WTC11 (cell line): ENCODE results near the gene GPATCH2. TPM values are rescaled to one million over a fixed set of nuclear protein-coding genes. Genes with fewer than 3 reads are reported as not detected.

Source experiments
- ATAC-seq: fragments of 200-7000 bp; cut with Tn5 transposase; 2 replicates; pipeline ENCODE4 v1.10.0; 2021; ENCODE audit warnings: mild to moderate bottlenecking, moderate library complexity
- CTCF ChIA-PET: fragments of 300-600 bp; sonication (Branson Sonifier 250); formaldehyde crosslinking; loops from one replicate; lab custom pipeline; 2021; ENCODE audit warnings: antibody characterized with exemption; lab: Charles Lee
- POLR2A ChIA-PET: fragments of 350-600 bp; sonication (Branson Sonifier 250); formaldehyde crosslinking; loops from one replicate; lab custom pipeline; 2021; ENCODE audit warnings: antibody characterized with exemption; lab: Charles Lee
- DNase-seq: peaks from one replicate; pipeline ENCODE4 v3.0.0; 2021; ENCODE audit warnings: low spot score
- H3K27ac Mint-ChIP-seq: 2 replicates; pipeline ENCODE4 v1.8.0; 2021; ENCODE audit warnings: mixed read lengths
- H3K27me3 Mint-ChIP-seq: 2 replicates; pipeline ENCODE4 v1.8.0; 2021; ENCODE audit warnings: low read depth, mild to moderate bottlenecking, moderate library complexity, mixed read lengths
- H3K36me3 Mint-ChIP-seq: 2 replicates; pipeline ENCODE4 v1.8.0; 2021; ENCODE audit warnings: mixed read lengths
- H3K4me1 Mint-ChIP-seq: 2 replicates; pipeline ENCODE4 v1.8.0; 2022; ENCODE audit warnings: mixed read lengths
- H3K4me3 Mint-ChIP-seq: 2 replicates; pipeline ENCODE4 v1.8.0; 2021; ENCODE audit warnings: mild to moderate bottlenecking, moderate library complexity, mixed read lengths
- H3K9me3 Mint-ChIP-seq: 2 replicates; pipeline ENCODE4 v1.8.0; 2021; ENCODE audit warnings: mixed read lengths
- ATF3 ChIP-seq: sonication (generic); formaldehyde crosslinking; conservative IDR thresholded peaks from 2 replicates; pipeline ENCODE4 v1.8.1; 2022; ENCODE audit warnings: mild to moderate bottlenecking, missing genetic modification reagents
- CREB1 ChIP-seq: sonication (generic); formaldehyde crosslinking; IDR thresholded peaks from 2 replicates; pipeline ENCODE4 v1.8.0; 2023; ENCODE audit warnings: mild to moderate bottlenecking, missing genetic modification reagents
- CREM ChIP-seq: sonication (generic); formaldehyde crosslinking; IDR thresholded peaks from 2 replicates; pipeline ENCODE4 v1.8.1; 2022; ENCODE audit warnings: mild to moderate bottlenecking, missing genetic modification reagents, moderate library complexity
- GABPB1 ChIP-seq: sonication (generic); formaldehyde crosslinking; IDR thresholded peaks from 2 replicates; pipeline ENCODE4 v1.8.1; 2023; ENCODE audit warnings: mild to moderate bottlenecking, missing genetic modification reagents
- GTF2I ChIP-seq: fragments of 250-450 bp; sonication (Bioruptor Pico); conservative IDR thresholded peaks from 2 replicates; pipeline ENCODE4 v1.4.0; 2021; ENCODE audit warnings: mild to moderate bottlenecking
- PREB ChIP-seq: sonication (generic); formaldehyde crosslinking; IDR thresholded peaks from 2 replicates; pipeline ENCODE4 v1.8.1; 2022; ENCODE audit warnings: mild to moderate bottlenecking, missing genetic modification reagents, moderate library complexity, borderline replicate concordance
- RELA ChIP-seq: sonication (generic); formaldehyde crosslinking; IDR thresholded peaks from 2 replicates; pipeline ENCODE4 v1.8.1; 2022; ENCODE audit warnings: missing genetic modification reagents, mild to moderate bottlenecking, borderline replicate concordance
- SMAD3 ChIP-seq: sonication (generic); formaldehyde crosslinking; IDR thresholded peaks from 2 replicates; pipeline ENCODE4 v1.8.0; 2022; ENCODE audit warnings: missing genetic modification reagents, mild to moderate bottlenecking, borderline replicate concordance
- ZNF281 ChIP-seq: sonication (generic); formaldehyde crosslinking; IDR thresholded peaks from 2 replicates; pipeline ENCODE4 v1.8.0; 2023; ENCODE audit warnings: mild to moderate bottlenecking, missing genetic modification reagents
- ZNF396 ChIP-seq: fragments of 250-450 bp; sonication (Bioruptor Pico); IDR thresholded peaks from 2 replicates; pipeline ENCODE4 v1.8.0; 2021; ENCODE audit warnings: mild to moderate bottlenecking, moderate library complexity, borderline replicate concordance
- ZNF423 ChIP-seq: fragments of 250-450 bp; sonication (Bioruptor Pico); IDR thresholded peaks from 2 replicates; pipeline ENCODE4 v2.1.2; 2022; ENCODE audit warnings: mild to moderate bottlenecking, moderate library complexity
- total RNA-seq: library from RNA; stranded (reverse); gene quantifications from 3 replicates; pipeline ENCODE4 v1.2.3, GENCODE V29; 2021
- TF ChIP-seq, protein P1 (sequence below): sonication (generic); formaldehyde crosslinking; IDR thresholded peaks from 2 replicates; pipeline ENCODE4 v1.8.1; 2023; ENCODE audit warnings: mild to moderate bottlenecking, missing genetic modification reagents, moderate library complexity
- TF ChIP-seq, protein P2 (sequence below): sonication (generic); formaldehyde crosslinking; IDR thresholded peaks from 2 replicates; pipeline ENCODE4 v1.8.1; 2022; ENCODE audit warnings: missing genetic modification reagents, borderline replicate concordance
- TF ChIP-seq, protein P3 (sequence below): fragments of 250-450 bp; sonication (Bioruptor Pico); IDR thresholded peaks from 2 replicates; pipeline ENCODE4 v1.9.0; 2021; ENCODE audit warnings: moderate library complexity, mild to moderate bottlenecking, inconsistent platforms, borderline replicate concordance
- TF ChIP-seq, protein P4 (sequence below): sonication (generic); formaldehyde crosslinking; IDR thresholded peaks from 2 replicates; pipeline ENCODE4 v1.8.0; 2022; ENCODE audit warnings: missing genetic modification reagents
- TF ChIP-seq, protein P5 (sequence below): sonication (generic); formaldehyde crosslinking; IDR thresholded peaks from 2 replicates; pipeline ENCODE4 v1.8.1; 2023; ENCODE audit warnings: mild to moderate bottlenecking, missing genetic modification reagents

Gene GPATCH2
- total RNA-seq, 1 experiment from 2014 or later, result 11.5 TPM

DNA sequence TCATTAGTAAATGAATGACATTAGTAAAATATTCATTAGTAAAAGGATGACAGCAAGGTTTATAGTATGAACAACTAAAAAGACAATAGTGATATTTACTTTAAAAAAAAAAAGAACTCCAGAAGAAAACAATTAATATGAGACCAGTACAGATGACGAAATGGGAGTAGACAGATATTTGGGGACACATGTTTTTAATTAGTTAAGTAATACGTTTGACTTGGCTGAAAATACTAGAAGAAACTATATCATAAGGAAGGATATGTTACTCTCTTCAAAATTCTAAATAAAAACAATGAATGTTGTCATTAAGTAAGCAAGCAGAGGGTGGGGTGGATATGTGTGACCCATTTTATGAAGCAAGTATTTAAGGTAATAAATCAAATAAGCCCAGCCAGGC is 61.9 kb downstream of the GPATCH2 start:
- no peaks in the 10 kb centered on the region for H3K9me3 Mint-ChIP-seq
- CTCF ChIA-PET, result no interaction called here

DNA sequence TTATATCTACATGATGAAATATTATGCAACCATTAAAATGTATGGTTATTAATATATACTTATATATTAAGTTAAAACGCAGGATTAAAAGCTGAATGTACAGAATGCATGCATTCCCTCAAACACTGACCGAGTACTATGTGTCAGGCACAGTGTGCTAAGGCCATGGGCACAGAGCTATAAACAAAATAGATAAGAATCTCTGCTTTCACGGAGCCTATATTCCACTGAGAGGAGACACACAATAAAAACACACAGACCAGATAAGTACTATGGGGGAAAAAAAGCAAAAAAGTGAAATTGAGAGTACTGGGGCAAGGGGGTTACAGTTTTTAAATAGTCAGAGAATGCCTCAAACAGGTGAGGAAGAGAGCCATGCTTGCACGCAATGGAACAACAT is 62.7 kb downstream of the GPATCH2 start:
- ChIA-PET CTCF (no interaction called here), POLR2A (no interaction called here)
- no peaks in the 10 kb centered on the region for H3K9me3 Mint-ChIP-seq
- H3K4me3 Mint-ChIP-seq, result no peak overlapping the region
- no peak for ATAC-seq
- H3K27ac Mint-ChIP-seq, result no peak overlapping the region
- peaks cover 9% of the 10 kb centered on the region for H3K4me1 Mint-ChIP-seq
- DNase-seq, result no peak
- H3K27me3 Mint-ChIP-seq, result no peaks in the 10 kb centered on the region
- H3K36me3 Mint-ChIP-seq, result no peaks in the 10 kb centered on the region
- TF ChIP-seq RELA, result no peak
- TF ChIP-seq, protein P1, sequence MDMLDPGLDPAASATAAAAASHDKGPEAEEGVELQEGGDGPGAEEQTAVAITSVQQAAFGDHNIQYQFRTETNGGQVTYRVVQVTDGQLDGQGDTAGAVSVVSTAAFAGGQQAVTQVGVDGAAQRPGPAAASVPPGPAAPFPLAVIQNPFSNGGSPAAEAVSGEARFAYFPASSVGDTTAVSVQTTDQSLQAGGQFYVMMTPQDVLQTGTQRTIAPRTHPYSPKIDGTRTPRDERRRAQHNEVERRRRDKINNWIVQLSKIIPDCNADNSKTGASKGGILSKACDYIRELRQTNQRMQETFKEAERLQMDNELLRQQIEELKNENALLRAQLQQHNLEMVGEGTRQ (CRISPR knock-in tag), result no peak
- no peak for TF ChIP-seq GABPB1 (CRISPR knock-in tag)
- TF ChIP-seq CREM (CRISPR knock-in tag), result no peak
- TF ChIP-seq, protein P2, sequence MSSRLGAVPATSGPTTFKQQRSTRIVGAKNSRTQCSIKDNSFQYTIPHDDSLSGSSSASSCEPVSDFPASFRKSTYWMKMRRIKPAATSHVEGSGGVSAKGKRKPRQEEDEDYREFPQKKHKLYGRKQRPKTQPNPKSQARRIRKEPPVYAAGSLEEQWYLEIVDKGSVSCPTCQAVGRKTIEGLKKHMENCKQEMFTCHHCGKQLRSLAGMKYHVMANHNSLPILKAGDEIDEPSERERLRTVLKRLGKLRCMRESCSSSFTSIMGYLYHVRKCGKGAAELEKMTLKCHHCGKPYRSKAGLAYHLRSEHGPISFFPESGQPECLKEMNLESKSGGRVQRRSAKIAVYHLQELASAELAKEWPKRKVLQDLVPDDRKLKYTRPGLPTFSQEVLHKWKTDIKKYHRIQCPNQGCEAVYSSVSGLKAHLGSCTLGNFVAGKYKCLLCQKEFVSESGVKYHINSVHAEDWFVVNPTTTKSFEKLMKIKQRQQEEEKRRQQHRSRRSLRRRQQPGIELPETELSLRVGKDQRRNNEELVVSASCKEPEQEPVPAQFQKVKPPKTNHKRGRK (CRISPR knock-in tag), result no peak
- TF ChIP-seq, protein P3, sequence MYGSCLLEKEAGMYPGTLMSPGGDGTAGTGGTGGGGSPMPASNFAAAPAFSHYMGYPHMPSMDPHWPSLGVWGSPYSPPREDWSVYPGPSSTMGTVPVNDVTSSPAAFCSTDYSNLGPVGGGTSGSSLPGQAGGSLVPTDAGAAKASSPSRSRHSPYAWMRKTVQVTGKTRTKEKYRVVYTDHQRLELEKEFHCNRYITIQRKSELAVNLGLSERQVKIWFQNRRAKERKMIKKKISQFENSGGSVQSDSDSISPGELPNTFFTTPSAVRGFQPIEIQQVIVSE (CRISPR knock-in tag), result no peak
- TF ChIP-seq, protein P4, sequence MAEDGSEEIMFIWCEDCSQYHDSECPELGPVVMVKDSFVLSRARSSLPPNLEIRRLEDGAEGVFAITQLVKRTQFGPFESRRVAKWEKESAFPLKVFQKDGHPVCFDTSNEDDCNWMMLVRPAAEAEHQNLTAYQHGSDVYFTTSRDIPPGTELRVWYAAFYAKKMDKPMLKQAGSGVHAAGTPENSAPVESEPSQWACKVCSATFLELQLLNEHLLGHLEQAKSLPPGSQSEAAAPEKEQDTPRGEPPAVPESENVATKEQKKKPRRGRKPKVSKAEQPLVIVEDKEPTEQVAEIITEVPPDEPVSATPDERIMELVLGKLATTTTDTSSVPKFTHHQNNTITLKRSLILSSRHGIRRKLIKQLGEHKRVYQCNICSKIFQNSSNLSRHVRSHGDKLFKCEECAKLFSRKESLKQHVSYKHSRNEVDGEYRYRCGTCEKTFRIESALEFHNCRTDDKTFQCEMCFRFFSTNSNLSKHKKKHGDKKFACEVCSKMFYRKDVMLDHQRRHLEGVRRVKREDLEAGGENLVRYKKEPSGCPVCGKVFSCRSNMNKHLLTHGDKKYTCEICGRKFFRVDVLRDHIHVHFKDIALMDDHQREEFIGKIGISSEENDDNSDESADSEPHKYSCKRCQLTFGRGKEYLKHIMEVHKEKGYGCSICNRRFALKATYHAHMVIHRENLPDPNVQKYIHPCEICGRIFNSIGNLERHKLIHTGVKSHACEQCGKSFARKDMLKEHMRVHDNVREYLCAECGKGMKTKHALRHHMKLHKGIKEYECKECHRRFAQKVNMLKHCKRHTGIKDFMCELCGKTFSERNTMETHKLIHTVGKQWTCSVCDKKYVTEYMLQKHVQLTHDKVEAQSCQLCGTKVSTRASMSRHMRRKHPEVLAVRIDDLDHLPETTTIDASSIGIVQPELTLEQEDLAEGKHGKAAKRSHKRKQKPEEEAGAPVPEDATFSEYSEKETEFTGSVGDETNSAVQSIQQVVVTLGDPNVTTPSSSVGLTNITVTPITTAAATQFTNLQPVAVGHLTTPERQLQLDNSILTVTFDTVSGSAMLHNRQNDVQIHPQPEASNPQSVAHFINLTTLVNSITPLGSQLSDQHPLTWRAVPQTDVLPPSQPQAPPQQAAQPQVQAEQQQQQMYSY (CRISPR knock-in tag), result no peak
- no peak for TF ChIP-seq ZNF281 (CRISPR knock-in tag)
- TF ChIP-seq PREB (CRISPR knock-in tag), result no peak
- TF ChIP-seq GTF2I, result no peak
- TF ChIP-seq, protein P5, sequence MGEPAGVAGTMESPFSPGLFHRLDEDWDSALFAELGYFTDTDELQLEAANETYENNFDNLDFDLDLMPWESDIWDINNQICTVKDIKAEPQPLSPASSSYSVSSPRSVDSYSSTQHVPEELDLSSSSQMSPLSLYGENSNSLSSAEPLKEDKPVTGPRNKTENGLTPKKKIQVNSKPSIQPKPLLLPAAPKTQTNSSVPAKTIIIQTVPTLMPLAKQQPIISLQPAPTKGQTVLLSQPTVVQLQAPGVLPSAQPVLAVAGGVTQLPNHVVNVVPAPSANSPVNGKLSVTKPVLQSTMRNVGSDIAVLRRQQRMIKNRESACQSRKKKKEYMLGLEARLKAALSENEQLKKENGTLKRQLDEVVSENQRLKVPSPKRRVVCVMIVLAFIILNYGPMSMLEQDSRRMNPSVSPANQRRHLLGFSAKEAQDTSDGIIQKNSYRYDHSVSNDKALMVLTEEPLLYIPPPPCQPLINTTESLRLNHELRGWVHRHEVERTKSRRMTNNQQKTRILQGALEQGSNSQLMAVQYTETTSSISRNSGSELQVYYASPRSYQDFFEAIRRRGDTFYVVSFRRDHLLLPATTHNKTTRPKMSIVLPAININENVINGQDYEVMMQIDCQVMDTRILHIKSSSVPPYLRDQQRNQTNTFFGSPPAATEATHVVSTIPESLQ, result no peak

More for the DNA sequence above, 61.9 kb downstream of the GPATCH2 start:
- DNase-seq, result no peak
- Mint-ChIP-seq H3K4me3 (no peak overlapping the region), H3K27me3 (no peaks in the 10 kb centered on the region), H3K27ac (no peak overlapping the region), H3K36me3 (no peaks in the 10 kb centered on the region), H3K4me1 (peaks cover 9% of the 10 kb centered on the region)
- ATAC-seq, result no peak
- POLR2A ChIA-PET, result no interaction called here
- TF ChIP-seq ZNF396 (CRISPR knock-in tag) (no peak), SMAD3 (no peak), CREB1 (no peak), ATF3 (CRISPR knock-in tag) (no peak), ZNF423 (CRISPR knock-in tag) (no peak)
- TF ChIP-seq, protein P4 (CRISPR knock-in tag), result no peak
